ENCODE data around the gene CCDC201. TPM values are rescaled to one million over a fixed set of nuclear protein-coding genes. Genes with fewer than 3 reads are reported as not detected.
"Not testable (repeated sequence)": the region's sequence is repeated elsewhere in the genome, so short reads cannot be mapped to it uniquely, and the experiment has no call there.

CCDC201 gene
- polyA plus RNA-seq, 1 experiment = not detected

DNA sequence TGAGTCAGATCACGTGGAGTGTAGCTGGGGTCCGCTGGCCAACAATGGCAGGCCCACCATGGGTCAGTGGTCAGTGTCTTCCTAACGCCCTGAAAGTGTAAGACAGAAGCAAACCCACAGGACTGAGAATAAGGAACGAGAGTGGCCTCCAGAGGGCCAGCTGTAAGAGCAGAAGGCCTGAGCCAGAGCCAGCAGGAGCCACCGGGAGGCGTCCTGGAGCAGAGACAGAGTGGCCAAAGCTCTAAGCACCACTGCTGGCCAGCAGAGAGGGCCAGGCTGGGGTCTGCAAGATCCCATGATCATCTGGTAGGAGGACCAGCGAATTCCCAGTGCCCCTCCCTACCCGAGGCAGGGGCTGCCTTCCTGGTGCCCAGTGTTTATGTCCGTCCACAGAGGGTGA lies 9.2 kb downstream of the CCDC201 start:
- POLR2A ChIA-PET = no interaction called here

DNA sequence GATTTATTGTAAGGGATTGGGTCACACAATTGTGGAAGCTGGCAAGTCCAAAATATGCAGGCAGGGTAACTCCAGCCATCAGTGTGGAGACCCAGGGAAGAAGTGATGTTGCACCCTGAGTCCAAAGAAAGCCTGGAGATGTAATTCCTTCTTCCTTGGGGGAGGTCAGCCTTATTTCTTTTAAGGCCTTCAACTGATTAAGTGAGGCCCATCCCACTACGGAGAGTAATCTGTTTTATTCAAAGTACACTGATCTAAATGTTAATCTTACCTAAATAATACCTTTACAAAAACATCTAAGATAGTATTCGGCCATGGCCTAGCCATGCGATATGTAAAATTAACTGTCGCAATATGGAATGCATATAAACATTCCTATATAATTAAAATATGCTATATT lies 16.0 kb downstream of the CCDC201 start:
- CTCF ChIA-PET; H3K27me3 ChIP-seq (ENCODE audit: control insufficient read depth, insufficient read depth, low read length); H3K27ac ChIP-seq (ENCODE audit: low read depth, low read length); POLR2A ChIA-PET; H3K4me3 ChIP-seq (ENCODE audit: low read depth, low read length); DNase-seq (ENCODE audit: low read depth, low spot score); H3K9me3 ChIP-seq (ENCODE audit: control insufficient read depth, insufficient read depth, low read length): not testable (repeated sequence)

More for the DNA sequence above, 9.2 kb downstream of the CCDC201 start:
- no peak overlapping the region for H3K27ac ChIP-seq (ENCODE audit: low read depth, low read length)
- peaks cover 3% of the 10 kb centered on the region for H3K9me3 ChIP-seq (ENCODE audit: control insufficient read depth, insufficient read depth, low read length)
- TF ChIP-seq, protein P1, sequence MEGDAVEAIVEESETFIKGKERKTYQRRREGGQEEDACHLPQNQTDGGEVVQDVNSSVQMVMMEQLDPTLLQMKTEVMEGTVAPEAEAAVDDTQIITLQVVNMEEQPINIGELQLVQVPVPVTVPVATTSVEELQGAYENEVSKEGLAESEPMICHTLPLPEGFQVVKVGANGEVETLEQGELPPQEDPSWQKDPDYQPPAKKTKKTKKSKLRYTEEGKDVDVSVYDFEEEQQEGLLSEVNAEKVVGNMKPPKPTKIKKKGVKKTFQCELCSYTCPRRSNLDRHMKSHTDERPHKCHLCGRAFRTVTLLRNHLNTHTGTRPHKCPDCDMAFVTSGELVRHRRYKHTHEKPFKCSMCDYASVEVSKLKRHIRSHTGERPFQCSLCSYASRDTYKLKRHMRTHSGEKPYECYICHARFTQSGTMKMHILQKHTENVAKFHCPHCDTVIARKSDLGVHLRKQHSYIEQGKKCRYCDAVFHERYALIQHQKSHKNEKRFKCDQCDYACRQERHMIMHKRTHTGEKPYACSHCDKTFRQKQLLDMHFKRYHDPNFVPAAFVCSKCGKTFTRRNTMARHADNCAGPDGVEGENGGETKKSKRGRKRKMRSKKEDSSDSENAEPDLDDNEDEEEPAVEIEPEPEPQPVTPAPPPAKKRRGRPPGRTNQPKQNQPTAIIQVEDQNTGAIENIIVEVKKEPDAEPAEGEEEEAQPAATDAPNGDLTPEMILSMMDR (IDR thresholded peaks at IDR 0.05; ENCODE audit: low read depth, low read length) = peak; percentile 25
- CTCF ChIA-PET = no interaction called here
- H3K27me3 ChIP-seq (ENCODE audit: control insufficient read depth, insufficient read depth, low read length) = peaks cover 18% of the 10 kb centered on the region
- no peak for DNase-seq (ENCODE audit: low read depth, low spot score)
- no peak overlapping the region for H3K4me3 ChIP-seq (ENCODE audit: low read depth, low read length)

- H3K9me3 ChIP-seq (ENCODE audit: control insufficient read depth, insufficient read depth, low read length); H3K27ac ChIP-seq (ENCODE audit: low read depth, low read length); DNase-seq (ENCODE audit: low read depth, low spot score); H3K4me3 ChIP-seq (ENCODE audit: low read depth, low read length); POLR2A ChIA-PET; H3K27me3 ChIP-seq (ENCODE audit: control insufficient read depth, insufficient read depth, low read length): not testable (repeated sequence)
- CTCF ChIA-PET = interaction anchor here (2.2 to 4.1 kb wide), 2 partner anchors 191 to 194 kb away, joined by 7 to 50 read pairs; no protein-coding TSS in a partner anchor
Observed at GRCh38 chr7:45855680-45856079, 17.2 kb downstream of the CCDC201 start.

GRCh38 chr7:45853491-45853890 lies 19.4 kb downstream of the CCDC201 start:
- H3K9me3 ChIP-seq (ENCODE audit: control insufficient read depth, insufficient read depth, low read length); H3K4me3 ChIP-seq (ENCODE audit: low read depth, low read length); H3K27me3 ChIP-seq (ENCODE audit: control insufficient read depth, insufficient read depth, low read length); H3K27ac ChIP-seq (ENCODE audit: low read depth, low read length); DNase-seq (ENCODE audit: low read depth, low spot score); POLR2A ChIA-PET: not testable (repeated sequence)
- CTCF ChIA-PET = interaction anchor here (4.1 kb wide), 1 partner anchor 189 kb away, joined by 50 read pairs; no protein-coding TSS in a partner anchor

DNA sequence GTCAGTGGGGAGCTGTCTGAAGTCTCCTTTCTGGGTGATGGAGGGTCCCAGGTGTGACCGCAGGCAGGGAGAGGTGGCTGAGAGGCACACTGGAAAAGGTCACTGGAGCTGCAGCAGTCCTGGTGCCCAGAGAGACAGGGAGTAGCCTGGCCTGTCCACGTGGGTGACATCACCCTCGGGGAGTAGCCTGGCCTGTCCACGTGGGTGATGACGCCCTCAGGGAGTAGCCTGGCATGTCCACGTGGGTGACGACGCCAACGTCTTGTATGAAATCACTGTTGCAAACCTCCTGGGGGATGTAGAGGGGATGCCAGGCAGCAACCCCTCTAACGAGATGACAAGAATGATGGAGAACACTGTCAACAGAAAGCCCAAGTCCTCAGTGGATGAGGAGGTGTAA lies 19.9 kb downstream of the CCDC201 start:
- H3K27ac ChIP-seq (ENCODE audit: low read depth, low read length); POLR2A ChIA-PET; H3K27me3 ChIP-seq (ENCODE audit: control insufficient read depth, insufficient read depth, low read length); DNase-seq (ENCODE audit: low read depth, low spot score); H3K9me3 ChIP-seq (ENCODE audit: control insufficient read depth, insufficient read depth, low read length); H3K4me3 ChIP-seq (ENCODE audit: low read depth, low read length): not testable (repeated sequence)
- CTCF ChIA-PET = interaction anchor here (4.1 kb wide), 1 partner anchor 189 kb away, joined by 50 read pairs; no protein-coding TSS in a partner anchor

GRCh38 chr7:45848734-45849133 lies 24.1 kb downstream of the CCDC201 start:
- H3K4me3 ChIP-seq (ENCODE audit: low read depth, low read length); POLR2A ChIA-PET; DNase-seq (ENCODE audit: low read depth, low spot score); H3K27me3 ChIP-seq (ENCODE audit: control insufficient read depth, insufficient read depth, low read length); CTCF ChIA-PET; H3K9me3 ChIP-seq (ENCODE audit: control insufficient read depth, insufficient read depth, low read length); H3K27ac ChIP-seq (ENCODE audit: low read depth, low read length): not testable (repeated sequence)

- H3K4me3 ChIP-seq (ENCODE audit: low read depth, low read length); POLR2A ChIA-PET; H3K27ac ChIP-seq (ENCODE audit: low read depth, low read length); H3K27me3 ChIP-seq (ENCODE audit: control insufficient read depth, insufficient read depth, low read length); H3K9me3 ChIP-seq (ENCODE audit: control insufficient read depth, insufficient read depth, low read length); DNase-seq (ENCODE audit: low read depth, low spot score); CTCF ChIA-PET: not testable (repeated sequence)
Observed at GRCh38 chr7:45846536-45846935, 26.3 kb downstream of the CCDC201 start.

DNA sequence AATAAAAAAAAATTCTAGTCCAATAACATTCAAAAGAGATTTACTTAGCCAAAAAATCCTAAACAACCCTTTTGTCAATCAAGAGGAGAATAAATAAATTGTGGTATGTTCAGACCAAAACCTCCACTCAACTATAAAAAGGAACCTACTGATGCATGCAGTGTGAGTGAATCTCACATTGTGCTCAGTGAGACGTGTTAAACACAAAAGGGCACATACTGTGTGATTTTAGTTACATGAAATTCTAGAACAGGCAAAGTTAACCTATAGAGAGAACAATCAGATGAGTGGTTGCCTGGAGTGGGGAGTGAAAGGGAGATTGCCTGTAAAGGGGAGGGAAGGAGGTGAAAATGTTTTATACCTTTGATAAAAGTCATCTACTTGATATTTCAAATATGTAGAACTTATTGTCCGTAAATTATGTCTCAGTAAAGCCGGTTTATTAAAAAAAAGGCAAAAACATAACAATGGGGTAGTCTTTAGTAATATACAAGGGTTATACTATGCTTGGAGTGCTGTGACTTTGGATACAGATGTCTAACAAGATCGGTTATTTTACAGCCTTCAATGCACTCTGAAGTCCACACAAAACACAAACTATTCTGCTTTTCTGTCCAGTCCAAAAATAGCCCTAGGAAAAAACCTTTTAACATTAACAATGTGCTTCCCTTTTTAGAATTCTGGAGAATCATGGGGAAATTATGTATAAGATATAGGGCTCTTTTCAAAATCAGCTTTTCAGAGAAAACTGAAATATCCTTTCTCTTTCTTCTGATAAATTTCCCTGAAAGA lies 30.8 kb downstream of the CCDC201 start:
- H3K27ac ChIP-seq (ENCODE audit: low read depth, low read length); H3K4me3 ChIP-seq (ENCODE audit: low read depth, low read length); POLR2A ChIA-PET; CTCF ChIA-PET; DNase-seq (ENCODE audit: low read depth, low spot score); H3K9me3 ChIP-seq (ENCODE audit: control insufficient read depth, insufficient read depth, low read length); H3K27me3 ChIP-seq (ENCODE audit: control insufficient read depth, insufficient read depth, low read length): not testable (repeated sequence)

- H3K27ac ChIP-seq (ENCODE audit: low read depth, low read length); CTCF ChIA-PET; H3K27me3 ChIP-seq (ENCODE audit: control insufficient read depth, insufficient read depth, low read length); POLR2A ChIA-PET; DNase-seq (ENCODE audit: low read depth, low spot score); H3K9me3 ChIP-seq (ENCODE audit: control insufficient read depth, insufficient read depth, low read length); H3K4me3 ChIP-seq (ENCODE audit: low read depth, low read length): not testable (repeated sequence)
Observed at GRCh38 chr7:45838852-45839251, 34.0 kb downstream of the CCDC201 start.

- POLR2A ChIA-PET; DNase-seq (ENCODE audit: low read depth, low spot score); H3K27ac ChIP-seq (ENCODE audit: low read depth, low read length); CTCF ChIA-PET; H3K4me3 ChIP-seq (ENCODE audit: low read depth, low read length); H3K9me3 ChIP-seq (ENCODE audit: control insufficient read depth, insufficient read depth, low read length); H3K27me3 ChIP-seq (ENCODE audit: control insufficient read depth, insufficient read depth, low read length): not testable (repeated sequence)
Observed at GRCh38 chr7:45832433-45833177, 40.3 kb downstream of the CCDC201 start.

- CTCF ChIA-PET; DNase-seq (ENCODE audit: low read depth, low spot score); H3K27ac ChIP-seq (ENCODE audit: low read depth, low read length); H3K9me3 ChIP-seq (ENCODE audit: control insufficient read depth, insufficient read depth, low read length); H3K27me3 ChIP-seq (ENCODE audit: control insufficient read depth, insufficient read depth, low read length); H3K4me3 ChIP-seq (ENCODE audit: low read depth, low read length); POLR2A ChIA-PET: not testable (repeated sequence)
Observed at GRCh38 chr7:45829846-45830245, 43.0 kb downstream of the CCDC201 start.

Measured in AG04450 (cell line).